VCaP (cell line): ENCODE results near the gene USP9X.
"Not testable (repeated sequence)": the region's sequence is repeated elsewhere in the genome, so short reads cannot be mapped to it uniquely, and the experiment has no call there.

Source experiments
- H3K27ac ChIP-seq: fragments of 450-650 bp; 2 replicates; pipeline ENCODE4 v1.5.1; 2017
- CTCF ChIP-seq: fragments of 450-650 bp; conservative IDR thresholded peaks from 2 replicates; pipeline ENCODE4 v1.5.1; 2017; ENCODE audit warnings: mild to moderate bottlenecking, moderate library complexity

USP9X gene

DNA sequence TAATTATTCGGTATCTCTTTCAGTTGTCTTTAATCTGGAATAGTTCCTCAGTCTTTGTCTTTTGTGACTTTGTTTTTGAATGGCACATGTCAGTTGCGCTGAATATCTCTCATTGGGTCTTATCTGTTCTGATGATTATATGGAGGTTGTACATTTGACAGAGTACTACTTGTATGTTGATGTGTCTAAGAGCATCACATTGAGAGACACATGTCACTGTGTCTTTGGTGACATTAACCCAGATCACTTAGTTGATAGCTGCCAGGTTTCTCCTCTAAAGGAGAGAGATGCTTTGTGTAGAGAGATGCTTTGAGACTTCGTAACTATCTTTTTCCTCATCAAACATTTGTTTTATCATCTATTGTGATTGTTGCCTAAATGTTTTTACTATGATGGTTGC is 92.1 kb downstream of the USP9X start:
- H3K27ac ChIP-seq, result no peak overlapping the region
- TF ChIP-seq CTCF, result no peak

- TF ChIP-seq CTCF, result no peak
- no peak overlapping the region for H3K27ac ChIP-seq
Observed at GRCh38 chrX:41178201-41178600, 93.0 kb downstream of the USP9X start.

- H3K27ac ChIP-seq, result no peak overlapping the region
- TF ChIP-seq CTCF, result peak; percentile 80
Observed at GRCh38 chrX:41180194-41180908, 95.1 kb downstream of the USP9X start.

- no peak overlapping the region for H3K27ac ChIP-seq
- TF ChIP-seq CTCF, result no peak
Observed at GRCh38 chrX:41184312-41184711, 99.1 kb downstream of the USP9X start.

DNA sequence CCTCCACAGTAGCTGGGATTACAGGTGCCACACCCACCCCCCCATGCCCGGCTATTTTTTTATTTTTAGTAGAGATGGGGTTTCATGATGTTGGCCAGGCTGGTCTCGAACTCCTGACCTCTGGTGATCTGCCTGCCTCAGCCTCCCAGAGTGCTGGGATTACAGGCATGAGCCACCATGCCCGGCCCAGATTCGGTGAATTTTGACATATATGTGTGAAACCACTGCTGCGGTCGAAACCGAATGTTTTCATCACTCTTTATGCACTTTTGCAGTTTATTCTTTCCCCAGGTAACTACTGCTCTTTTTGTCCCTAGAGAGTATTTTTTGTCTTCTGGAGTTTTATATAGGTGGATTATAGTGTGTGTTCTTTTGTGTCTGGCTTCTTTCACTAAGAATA is 101.7 kb downstream of the USP9X start:
- H3K27ac ChIP-seq, result not testable (repeated sequence)

DNA sequence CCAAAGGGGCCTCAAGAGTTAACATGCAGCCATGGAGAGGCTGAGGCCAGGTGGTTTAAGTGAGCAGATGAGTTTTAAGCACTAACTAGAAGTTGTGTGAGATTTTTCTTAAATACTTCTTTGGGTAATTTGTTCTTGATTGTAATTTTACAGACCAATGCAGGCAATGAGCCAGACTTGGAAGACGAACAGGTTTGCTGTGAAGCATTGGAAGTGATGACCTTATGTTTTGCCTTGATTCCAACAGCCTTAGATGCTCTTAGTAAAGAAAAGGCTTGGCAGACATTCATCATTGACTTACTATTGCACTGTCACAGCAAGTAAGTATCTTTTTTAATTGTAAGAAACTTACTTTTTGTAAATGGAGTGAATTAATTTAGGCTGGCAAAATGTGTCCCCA is 103.9 kb downstream of the USP9X start:
- no peak for TF ChIP-seq CTCF
- no peak overlapping the region; the same call in 1 of the 2 replicates for H3K27ac ChIP-seq

DNA sequence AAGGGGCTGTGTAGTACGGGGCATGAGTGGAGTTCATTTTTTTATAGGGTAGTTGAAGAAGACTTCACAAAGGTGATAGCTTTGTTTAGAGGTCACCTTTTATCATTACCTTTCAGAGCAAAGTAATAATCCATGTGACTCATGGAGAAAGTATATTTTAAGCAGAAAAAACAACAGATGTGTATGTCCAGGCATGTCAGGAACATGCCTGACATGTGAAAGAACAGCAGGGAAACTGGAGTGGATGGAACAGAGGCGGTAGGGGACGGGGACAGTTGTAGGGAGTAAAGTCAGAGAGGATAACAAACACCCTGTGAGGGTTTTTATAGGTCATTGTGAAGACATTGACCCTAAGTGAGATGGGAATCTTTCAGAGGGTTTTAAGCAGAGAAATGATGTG is 107.6 kb downstream of the USP9X start:
- H3K27ac ChIP-seq, result no peak overlapping the region

More for the DNA sequence above, 107.6 kb downstream of the USP9X start:
- TF ChIP-seq CTCF, result no peak
